ENCODE results near the gene CNN3.

GRCh38 chr1:94884507-94884906, 42.4 kb downstream of the CNN3 start:
- TF ChIP-seq, protein P1, sequence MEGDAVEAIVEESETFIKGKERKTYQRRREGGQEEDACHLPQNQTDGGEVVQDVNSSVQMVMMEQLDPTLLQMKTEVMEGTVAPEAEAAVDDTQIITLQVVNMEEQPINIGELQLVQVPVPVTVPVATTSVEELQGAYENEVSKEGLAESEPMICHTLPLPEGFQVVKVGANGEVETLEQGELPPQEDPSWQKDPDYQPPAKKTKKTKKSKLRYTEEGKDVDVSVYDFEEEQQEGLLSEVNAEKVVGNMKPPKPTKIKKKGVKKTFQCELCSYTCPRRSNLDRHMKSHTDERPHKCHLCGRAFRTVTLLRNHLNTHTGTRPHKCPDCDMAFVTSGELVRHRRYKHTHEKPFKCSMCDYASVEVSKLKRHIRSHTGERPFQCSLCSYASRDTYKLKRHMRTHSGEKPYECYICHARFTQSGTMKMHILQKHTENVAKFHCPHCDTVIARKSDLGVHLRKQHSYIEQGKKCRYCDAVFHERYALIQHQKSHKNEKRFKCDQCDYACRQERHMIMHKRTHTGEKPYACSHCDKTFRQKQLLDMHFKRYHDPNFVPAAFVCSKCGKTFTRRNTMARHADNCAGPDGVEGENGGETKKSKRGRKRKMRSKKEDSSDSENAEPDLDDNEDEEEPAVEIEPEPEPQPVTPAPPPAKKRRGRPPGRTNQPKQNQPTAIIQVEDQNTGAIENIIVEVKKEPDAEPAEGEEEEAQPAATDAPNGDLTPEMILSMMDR (conservative IDR thresholded peaks at IDR 0.05; ENCODE audit: low read length), result no peak
- no peak for TF ChIP-seq EZH2phosphoT487 (IDR thresholded peaks at IDR 0.05; ENCODE audit: borderline replicate concordance)
